ENCODE results near the gene RBM33.

GRCh38 chr7:155818820-155819168 lies 174.3 kb downstream of the RBM33 start:
- TF ChIP-seq SUZ12 (IDR thresholded peaks at IDR 0.05; ENCODE audit: extremely low read depth, insufficient read depth, insufficient read length): no peak
- no peak for TF ChIP-seq YY1 (IDR thresholded peaks at IDR 0.05; ENCODE audit: insufficient read depth, insufficient read length)
- TF ChIP-seq ZNF274 (IDR thresholded peaks at IDR 0.05; ENCODE audit: low read depth, low read length): no peak

Data from NT2/D1 (cell line).